H9 (cell line): ENCODE results near the gene ARSI. TPM values are rescaled to one million over a fixed set of nuclear protein-coding genes. Genes with fewer than 3 reads are reported as not detected.
A peak's percentile ranks its signal among the peaks of the same experiment; 100 is the strongest.

ENCODE experiments used
- DNase-seq: peaks from one replicate; pipeline ENCODE4 v3.0.0-alpha.2; 2017
- H2AFZ ChIP-seq: one replicate; pipeline ENCODE4 v1.6.1; 2013; ENCODE audit warnings: mild to moderate bottlenecking, low read length, control low read depth, moderate library complexity
- H2AK5ac ChIP-seq: 2 replicates; pipeline ENCODE4 v1.6.1; 2013; ENCODE audit warnings: low read length, control low read depth, mixed read lengths; ENCODE audit not compliant: insufficient read length
- H2BK120ac ChIP-seq: one replicate; pipeline ENCODE4 v1.6.1; 2013; ENCODE audit warnings: low read depth, mild to moderate bottlenecking, low read length, control low read depth, inconsistent platforms; ENCODE audit not compliant: poor library complexity, severe bottlenecking
- H2BK12ac ChIP-seq: 2 replicates; pipeline ENCODE4 v1.6.1; 2013; ENCODE audit warnings: low read length, control low read depth, mixed read lengths, low read depth; ENCODE audit not compliant: insufficient read length
- H2BK15ac ChIP-seq: 2 replicates; pipeline ENCODE4 v1.6.1; 2013; ENCODE audit warnings: low read depth, low read length, control low read depth
- H2BK20ac ChIP-seq: one replicate; pipeline ENCODE4 v1.6.1; 2013; ENCODE audit warnings: low read depth, mild to moderate bottlenecking, low read length, control low read depth, inconsistent platforms; ENCODE audit not compliant: poor library complexity, severe bottlenecking
- H2BK5ac ChIP-seq: 2 replicates; pipeline ENCODE4 v1.6.1; 2013; ENCODE audit warnings: low read length, control low read depth, mixed read lengths; ENCODE audit not compliant: insufficient read length
- H3K14ac ChIP-seq: 2 replicates; pipeline ENCODE4 v1.6.1; 2013; ENCODE audit warnings: low read length, control low read depth; ENCODE audit not compliant: insufficient read depth
- H3K18ac ChIP-seq: 2 replicates; pipeline ENCODE4 v1.6.1; 2013; ENCODE audit warnings: low read depth, mild to moderate bottlenecking, mixed read lengths, low read length, control low read depth; ENCODE audit not compliant: insufficient read length
- H3K23ac ChIP-seq: 2 replicates; pipeline ENCODE4 v1.6.1; 2013; ENCODE audit warnings: low read length, control low read depth, mixed read lengths, low read depth; ENCODE audit not compliant: insufficient read length
- H3K23me2 ChIP-seq: 2 replicates; pipeline ENCODE4 v1.6.1; 2013; ENCODE audit warnings: low read depth, mild to moderate bottlenecking, mixed read lengths, low read length, control low read depth; ENCODE audit not compliant: insufficient read length, poor library complexity, severe bottlenecking
- H3K27ac ChIP-seq: 2 replicates; pipeline ENCODE4 v1.5.1; 2013; ENCODE audit warnings: low read length, control low read depth, mixed read lengths, low read depth; ENCODE audit not compliant: insufficient read length
- H3K27me3 ChIP-seq: 2 replicates; pipeline ENCODE4 v1.6.1; 2013; ENCODE audit warnings: low read length, control low read depth, inconsistent platforms; ENCODE audit not compliant: insufficient read depth
- H3K4ac ChIP-seq: 2 replicates; pipeline ENCODE4 v1.6.1; 2013; ENCODE audit warnings: low read depth, mild to moderate bottlenecking, control low read depth, inconsistent platforms, low read length, moderate library complexity
- H3K4me1 ChIP-seq: 2 replicates; pipeline ENCODE4 v1.6.1; 2013; ENCODE audit warnings: low read length, control low read depth, inconsistent platforms; ENCODE audit not compliant: insufficient read depth
- H3K4me2 ChIP-seq: 2 replicates; pipeline ENCODE4 v1.6.1; 2013; ENCODE audit warnings: low read length, control low read depth, mixed read lengths; ENCODE audit not compliant: insufficient read length, insufficient read depth
- H3K56ac ChIP-seq: 2 replicates; pipeline ENCODE4 v1.6.1; 2013; ENCODE audit warnings: low read depth, mild to moderate bottlenecking, mixed read lengths, low read length, control low read depth; ENCODE audit not compliant: insufficient read length
- H3K79me1 ChIP-seq: 2 replicates; pipeline ENCODE4 v1.6.1; 2013; ENCODE audit warnings: low read depth, mild to moderate bottlenecking, moderate library complexity, low read length, control low read depth, inconsistent platforms; ENCODE audit not compliant: insufficient read depth, poor library complexity, severe bottlenecking
- H3K79me2 ChIP-seq: 2 replicates; pipeline ENCODE4 v1.6.1; 2013; ENCODE audit warnings: low read length, control low read depth, inconsistent platforms; ENCODE audit not compliant: insufficient read depth
- H3K9ac ChIP-seq: 2 replicates; pipeline ENCODE4 v1.6.1; 2013; ENCODE audit warnings: low read length, control low read depth, mixed read lengths; ENCODE audit not compliant: insufficient read length; ENCODE audit errors: extremely low read depth
- H3K9me3 ChIP-seq: one replicate; pipeline ENCODE4 v1.6.1; 2013; ENCODE audit warnings: low read depth, low read length, inconsistent platforms; ENCODE audit not compliant: control insufficient read depth
- H3T11ph ChIP-seq: one replicate; pipeline ENCODE4 v1.6.1; 2013; ENCODE audit warnings: mild to moderate bottlenecking, low read length, control low read depth, inconsistent platforms
- H4K20me1 ChIP-seq: one replicate; pipeline ENCODE4 v1.6.1; 2013; ENCODE audit not compliant: control insufficient read depth, insufficient read length, insufficient read depth
- H4K5ac ChIP-seq: 2 replicates; pipeline ENCODE4 v1.6.1; 2013; ENCODE audit warnings: low read depth, mild to moderate bottlenecking, mixed read lengths, low read length, control low read depth; ENCODE audit not compliant: insufficient read length
- H4K8ac ChIP-seq: replicated peaks from 2 replicates; pipeline ENCODE4 v1.6.1; 2013; ENCODE audit warnings: low read length, control low read depth, mixed read lengths, low read depth; ENCODE audit not compliant: insufficient read length
- H4K91ac ChIP-seq: 2 replicates; pipeline ENCODE4 v1.6.1; 2013; ENCODE audit warnings: low read depth, mild to moderate bottlenecking, moderate library complexity, mixed read lengths, low read length, control low read depth; ENCODE audit not compliant: insufficient read length
- H3K27ac Mint-ChIP-seq, 3 experiments: 2 replicates in 2 of 3; 3 replicates in 1 of 3; pipeline ENCODE4 v1.8.0; 2020 to 2021; ENCODE audit warnings: mixed read lengths in 3 of 3, mild to moderate bottlenecking in 1 of 3, moderate library complexity in 1 of 3
- H3K27me3 Mint-ChIP-seq: 2 replicates; pipeline ENCODE4 v1.8.0; 2021; ENCODE audit warnings: low read depth, mild to moderate bottlenecking, moderate library complexity, mixed read lengths
- H3K36me3 Mint-ChIP-seq, 3 experiments: 2 replicates in 2 of 3; 3 replicates in 1 of 3; pipeline ENCODE4 v1.8.0; 2020 to 2021; ENCODE audit warnings: low read depth in 3 of 3, mixed read lengths in 3 of 3; ENCODE audit not compliant: insufficient read depth in 1 of 3
- H3K4me1 Mint-ChIP-seq, 2 experiments: 2 replicates each; pipeline ENCODE4 v1.8.0; 2020; ENCODE audit warnings: mixed read lengths in 2 of 2
- H3K4me3 Mint-ChIP-seq, 2 experiments: 2 replicates in 1 of 2; 3 replicates in 1 of 2; pipeline ENCODE4 v1.8.0; 2020 to 2021; ENCODE audit warnings: mild to moderate bottlenecking in 2 of 2, mixed read lengths in 2 of 2, moderate library complexity in 1 of 2
- H3K9me3 Mint-ChIP-seq, 2 experiments: 2 replicates in 1 of 2; 3 replicates in 1 of 2; pipeline ENCODE4 v1.8.0; 2020; ENCODE audit warnings: mild to moderate bottlenecking in 2 of 2, mixed read lengths in 2 of 2, moderate library complexity in 1 of 2
- WGBS: extraction: QIAGEN DNeasy Blood & Tissue Kit; methylation state at CpG from one replicate; pipeline ENCODE4 v1.1.7; 2013; ENCODE audit warnings: missing lambda C conversion rate, low lambda C conversion rate, mixed read lengths; ENCODE audit not compliant: insufficient read length; ENCODE audit errors: extremely low coverage; 5-methylcytosine and 5-hydroxymethylcytosine counted together
- total RNA-seq: library from RNA; stranded (reverse); gene quantifications from 2 replicates; pipeline ENCODE4 v1.2.1, GENCODE V29; 2021
- TF ChIP-seq, protein P1 (sequence below): fragments of 200-600 bp; sonication (generic); conservative IDR thresholded peaks from 3 replicates; pipeline ENCODE4 v1.8.0; 2021; ENCODE audit warnings: antibody characterized with exemption, mild to moderate bottlenecking

The ARSI gene
- total RNA-seq, 1 experiment from 2014 or later, result 1.7 TPM

DNA sequence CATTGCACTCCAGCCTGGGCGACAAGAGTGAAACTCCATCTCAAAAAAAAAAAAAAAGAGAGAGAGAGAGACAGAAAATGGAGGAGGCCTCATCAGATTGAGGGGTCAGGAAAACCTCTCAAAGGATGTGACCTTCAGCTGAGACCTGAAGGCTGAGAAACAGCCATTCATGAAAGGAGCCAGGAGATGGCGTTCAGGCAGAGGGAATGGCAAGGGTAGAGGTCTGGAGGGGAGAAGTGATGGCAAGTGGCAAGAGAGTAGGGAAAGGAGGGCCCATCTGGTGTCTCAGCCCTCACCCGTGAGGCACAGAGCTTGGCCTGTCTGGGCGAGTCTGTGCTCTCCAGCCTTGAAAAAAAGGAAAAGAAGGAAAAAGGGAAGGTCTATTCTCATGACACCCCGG lies 30.2 kb downstream of the ARSI start:
- H2AK5ac ChIP-seq, result no peak overlapping the region
- DNase-seq, result peak; percentile 69
- no peak overlapping the region for H3K4ac ChIP-seq
- Mint-ChIP-seq H3K9me3 (no peaks in the 10 kb centered on the region), H3K27ac (peak overlapping the region in 1 of 3 experiments; percentile 76; a peak in 1 of 7 replicates), H3K4me1 (peaks cover 19 to 26% of the 10 kb centered on the region in 2 experiments), H3K27me3 (peaks cover 7% of the 10 kb centered on the region), H3K36me3 (no peaks in the 10 kb centered on the region), H3K4me3 (no peak overlapping the region; a peak in 1 of 5 replicates)
- H3K14ac ChIP-seq, result no peak overlapping the region
- no peak overlapping the region for H2BK5ac ChIP-seq
- H3K27me3 ChIP-seq, result no peaks in the 10 kb centered on the region
- H3K79me1 ChIP-seq, result no peaks in the 10 kb centered on the region
- no peak overlapping the region for H3K18ac ChIP-seq
- no peak overlapping the region for H4K8ac ChIP-seq
- H3K23ac ChIP-seq, result no peak overlapping the region
- H3K56ac ChIP-seq, result no peak overlapping the region
- no peak overlapping the region for H3T11ph ChIP-seq
- H4K91ac ChIP-seq, result no peak overlapping the region
- H3K9me3 ChIP-seq, result no peaks in the 10 kb centered on the region
- H3K23me2 ChIP-seq, result no peaks in the 10 kb centered on the region
- H3K27ac ChIP-seq, result no peak overlapping the region
- H4K20me1 ChIP-seq, result no peaks in the 10 kb centered on the region
- no peak overlapping the region for H2AFZ ChIP-seq
- no peak overlapping the region for H2BK15ac ChIP-seq
- no peak overlapping the region for H4K5ac ChIP-seq
- H2BK12ac ChIP-seq, result no peak overlapping the region
- WGBS, result no CpG with 5 or more reads among the region's 5 CpGs
- H3K4me1 ChIP-seq, result no peaks in the 10 kb centered on the region
- TF ChIP-seq, protein P1, sequence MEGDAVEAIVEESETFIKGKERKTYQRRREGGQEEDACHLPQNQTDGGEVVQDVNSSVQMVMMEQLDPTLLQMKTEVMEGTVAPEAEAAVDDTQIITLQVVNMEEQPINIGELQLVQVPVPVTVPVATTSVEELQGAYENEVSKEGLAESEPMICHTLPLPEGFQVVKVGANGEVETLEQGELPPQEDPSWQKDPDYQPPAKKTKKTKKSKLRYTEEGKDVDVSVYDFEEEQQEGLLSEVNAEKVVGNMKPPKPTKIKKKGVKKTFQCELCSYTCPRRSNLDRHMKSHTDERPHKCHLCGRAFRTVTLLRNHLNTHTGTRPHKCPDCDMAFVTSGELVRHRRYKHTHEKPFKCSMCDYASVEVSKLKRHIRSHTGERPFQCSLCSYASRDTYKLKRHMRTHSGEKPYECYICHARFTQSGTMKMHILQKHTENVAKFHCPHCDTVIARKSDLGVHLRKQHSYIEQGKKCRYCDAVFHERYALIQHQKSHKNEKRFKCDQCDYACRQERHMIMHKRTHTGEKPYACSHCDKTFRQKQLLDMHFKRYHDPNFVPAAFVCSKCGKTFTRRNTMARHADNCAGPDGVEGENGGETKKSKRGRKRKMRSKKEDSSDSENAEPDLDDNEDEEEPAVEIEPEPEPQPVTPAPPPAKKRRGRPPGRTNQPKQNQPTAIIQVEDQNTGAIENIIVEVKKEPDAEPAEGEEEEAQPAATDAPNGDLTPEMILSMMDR, result peak; percentile 74
- H2BK20ac ChIP-seq, result no peak overlapping the region
- no peak overlapping the region for H3K4me2 ChIP-seq
- H2BK120ac ChIP-seq, result no peak overlapping the region
- no peaks in the 10 kb centered on the region for H3K79me2 ChIP-seq
- no peak overlapping the region for H3K9ac ChIP-seq
